ENCODE measurements around the gene MYOCOS. TPM values are rescaled to one million over a fixed set of nuclear protein-coding genes. Genes with fewer than 3 reads are reported as not detected.
A peak's percentile ranks its signal among the peaks of the same experiment; 100 is the strongest.
"Not testable (repeated sequence)": the region's sequence is repeated elsewhere in the genome, so short reads cannot be mapped to it uniquely, and the experiment has no call there.

Gene MYOCOS
- total and polyA plus RNA-seq, 4 donors: not detected

DNA sequence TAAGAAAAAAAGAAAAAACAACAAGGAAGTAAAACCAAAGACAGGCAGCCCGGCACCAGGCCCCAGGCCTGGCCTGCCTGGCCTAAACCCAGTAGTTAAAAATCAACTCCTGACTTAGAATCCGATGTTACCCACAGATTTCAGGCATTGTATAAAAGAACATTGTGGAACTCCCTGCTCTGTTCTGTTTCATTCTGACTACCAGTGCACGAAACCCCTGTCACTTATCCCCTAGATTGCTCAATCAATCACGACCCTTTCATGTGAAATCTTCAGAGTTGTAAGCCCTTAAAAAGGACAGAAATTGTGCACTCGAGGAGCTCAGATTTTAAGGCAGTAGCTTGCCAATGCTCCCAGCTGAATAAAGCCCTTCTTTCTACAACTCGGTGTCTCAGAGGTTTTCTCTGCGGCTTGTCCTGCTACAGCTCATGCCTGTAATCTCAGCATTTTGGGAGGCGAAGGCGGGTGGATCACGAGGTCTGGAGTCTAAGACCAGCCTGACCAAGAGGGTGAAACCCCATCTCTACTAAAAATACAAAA lies 15.6 kb upstream of the MYOCOS start:
- Histone ChIP-seq H3K9me3 (ENCODE audit: control insufficient read depth in 4 of 4, insufficient read depth in 3 of 4, low read length in 3 of 4) (no peaks in the 10 kb centered on the region), H3K36me3 (ENCODE audit: control insufficient read depth in 4 of 4, insufficient read depth in 4 of 4, low read length in 4 of 4) (no peaks in the 10 kb centered on the region), H3K27me3 (ENCODE audit: control insufficient read depth in 3 of 3, insufficient read depth in 3 of 3, low read length in 2 of 3) (no peaks in the 10 kb centered on the region), H3K27ac (ENCODE audit: low read depth in 1 of 2, low read length in 1 of 2) (no peak overlapping the region), H3K4me3 (no peak overlapping the region), H3K4me1 (ENCODE audit: control insufficient read depth in 5 of 5, insufficient read depth in 5 of 5, low read length in 5 of 5) (no peaks in the 10 kb centered on the region), H3K9ac (ENCODE audit: insufficient read depth in 1 of 2, low read length in 2 of 2) (no peak overlapping the region)
- no peak for ATAC-seq (ENCODE audit: insufficient read depth, low FRiP score)
- TF ChIP-seq, protein P1, sequence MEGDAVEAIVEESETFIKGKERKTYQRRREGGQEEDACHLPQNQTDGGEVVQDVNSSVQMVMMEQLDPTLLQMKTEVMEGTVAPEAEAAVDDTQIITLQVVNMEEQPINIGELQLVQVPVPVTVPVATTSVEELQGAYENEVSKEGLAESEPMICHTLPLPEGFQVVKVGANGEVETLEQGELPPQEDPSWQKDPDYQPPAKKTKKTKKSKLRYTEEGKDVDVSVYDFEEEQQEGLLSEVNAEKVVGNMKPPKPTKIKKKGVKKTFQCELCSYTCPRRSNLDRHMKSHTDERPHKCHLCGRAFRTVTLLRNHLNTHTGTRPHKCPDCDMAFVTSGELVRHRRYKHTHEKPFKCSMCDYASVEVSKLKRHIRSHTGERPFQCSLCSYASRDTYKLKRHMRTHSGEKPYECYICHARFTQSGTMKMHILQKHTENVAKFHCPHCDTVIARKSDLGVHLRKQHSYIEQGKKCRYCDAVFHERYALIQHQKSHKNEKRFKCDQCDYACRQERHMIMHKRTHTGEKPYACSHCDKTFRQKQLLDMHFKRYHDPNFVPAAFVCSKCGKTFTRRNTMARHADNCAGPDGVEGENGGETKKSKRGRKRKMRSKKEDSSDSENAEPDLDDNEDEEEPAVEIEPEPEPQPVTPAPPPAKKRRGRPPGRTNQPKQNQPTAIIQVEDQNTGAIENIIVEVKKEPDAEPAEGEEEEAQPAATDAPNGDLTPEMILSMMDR (IDR thresholded peaks at IDR 0.05; ENCODE audit: control extremely low read depth, extremely low read depth): no peak
- no peak for DNase-seq
- 79 to 80% methylated on average over 10 of the region's 10 CpGs for WGBS, 2 donors

DNA sequence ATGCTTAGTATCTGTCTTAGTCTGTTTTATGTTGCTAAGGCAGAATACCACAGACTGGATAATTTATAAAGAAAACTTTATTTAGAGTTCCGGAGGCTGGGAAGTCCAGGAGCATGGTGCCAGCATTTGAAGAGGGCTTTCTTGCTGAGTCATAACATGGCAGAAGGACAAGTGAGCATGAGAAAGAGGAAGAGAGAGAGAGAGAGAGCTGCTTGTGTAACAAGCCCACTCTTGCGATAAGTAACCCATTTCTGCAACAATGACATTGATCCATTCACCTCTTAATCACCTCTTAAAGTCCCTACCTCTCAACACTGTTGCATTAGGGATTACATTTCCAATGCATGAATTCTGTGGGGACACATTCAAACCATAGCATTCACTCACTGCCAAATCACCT lies 11.7 kb upstream of the MYOCOS start:
- Histone ChIP-seq H3K9ac (ENCODE audit: insufficient read depth in 1 of 2, low read length in 2 of 2) (no peak overlapping the region), H3K9me3 (ENCODE audit: control insufficient read depth in 4 of 4, insufficient read depth in 3 of 4, low read length in 3 of 4) (no peaks in the 10 kb centered on the region), H3K4me3 (no peak overlapping the region), H3K27ac (ENCODE audit: low read depth in 1 of 2, low read length in 1 of 2) (no peak overlapping the region), H3K27me3 (ENCODE audit: control insufficient read depth in 3 of 3, insufficient read depth in 3 of 3, low read length in 2 of 3) (no peaks in the 10 kb centered on the region), H3K4me1 (ENCODE audit: control insufficient read depth in 5 of 5, insufficient read depth in 5 of 5, low read length in 5 of 5) (peaks cover 0 to 2% (median 0%) of the 10 kb centered on the region in 5 donors), H3K36me3 (ENCODE audit: control insufficient read depth in 4 of 4, insufficient read depth in 4 of 4, low read length in 4 of 4) (no peaks in the 10 kb centered on the region)
- peak; percentile 24 for ATAC-seq (ENCODE audit: insufficient read depth, low FRiP score)
- DNase-seq: no peak
- TF ChIP-seq, protein P1 (IDR thresholded peaks at IDR 0.05; ENCODE audit: control extremely low read depth, extremely low read depth): no peak
- WGBS, 2 donors: 65 to 71% methylated on average over 2 of the region's 2 CpGs

DNA sequence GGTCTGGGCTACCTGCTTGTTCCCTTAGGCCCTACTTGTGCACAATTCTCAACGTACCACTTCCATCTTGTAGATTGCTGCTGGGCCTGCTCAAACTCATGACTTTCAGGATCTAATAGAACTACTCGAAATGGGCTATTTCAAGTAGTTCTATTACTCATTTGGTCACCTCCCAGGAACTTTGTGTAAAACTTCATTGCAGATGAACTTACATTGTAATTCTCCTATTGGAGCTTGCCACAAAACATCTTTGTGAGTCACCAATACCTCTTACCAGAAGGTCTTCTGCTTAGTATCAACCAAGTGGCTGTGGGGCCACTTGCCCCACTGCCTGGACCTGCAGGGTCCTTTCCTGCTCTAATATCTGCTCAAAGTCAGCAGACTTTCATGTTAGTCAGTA lies 10.7 kb upstream of the MYOCOS start:
- ATAC-seq (ENCODE audit: insufficient read depth, low FRiP score): no peak
- no peak overlapping the region for H3K4me3 ChIP-seq
- H3K9me3 ChIP-seq (ENCODE audit: control insufficient read depth in 4 of 4, insufficient read depth in 3 of 4, low read length in 3 of 4): no peaks in the 10 kb centered on the region
- H3K27me3 ChIP-seq (ENCODE audit: control insufficient read depth in 3 of 3, insufficient read depth in 3 of 3, low read length in 2 of 3): no peaks in the 10 kb centered on the region
- DNase-seq: no peak
- TF ChIP-seq, protein P1 (IDR thresholded peaks at IDR 0.05; ENCODE audit: control extremely low read depth, extremely low read depth): no peak
- no peaks in the 10 kb centered on the region for H3K36me3 ChIP-seq (ENCODE audit: control insufficient read depth in 4 of 4, insufficient read depth in 4 of 4, low read length in 4 of 4)
- 78 to 83% methylated on average over 2 of the region's 2 CpGs for WGBS, 2 donors
- H3K27ac ChIP-seq (ENCODE audit: low read depth in 1 of 2, low read length in 1 of 2): no peak overlapping the region
- H3K9ac ChIP-seq (ENCODE audit: insufficient read depth in 1 of 2, low read length in 2 of 2): no peak overlapping the region
- peaks cover 0 to 2% (median 0%) of the 10 kb centered on the region in 5 donors for H3K4me1 ChIP-seq (ENCODE audit: control insufficient read depth in 5 of 5, insufficient read depth in 5 of 5, low read length in 5 of 5)

DNA sequence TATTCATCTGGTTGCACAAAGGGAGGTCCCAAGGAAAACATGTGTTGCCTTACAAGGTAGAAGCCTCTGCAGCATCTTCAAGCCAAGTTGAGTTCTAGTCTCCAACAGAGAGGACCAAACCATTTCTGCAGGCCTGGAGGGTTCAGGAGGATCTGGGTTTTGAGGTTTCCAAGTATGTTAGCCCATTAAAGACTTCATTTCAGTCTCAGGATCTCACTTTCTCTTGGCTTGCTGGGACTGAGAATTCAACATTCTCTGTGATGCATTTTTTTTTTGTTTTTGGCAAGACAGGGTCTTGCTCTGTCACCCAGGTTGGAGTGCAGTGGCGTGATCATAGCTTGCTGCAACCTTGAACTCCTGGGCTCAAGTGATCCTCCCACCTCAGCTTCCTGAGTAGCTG lies 8.8 kb upstream of the MYOCOS start:
- DNase-seq (no peak), ATAC-seq (ENCODE audit: insufficient read depth, low FRiP score) (no peak)
- Histone ChIP-seq H3K4me3 (no peak overlapping the region), H3K9me3 (ENCODE audit: control insufficient read depth in 4 of 4, insufficient read depth in 3 of 4, low read length in 3 of 4) (no peaks in the 10 kb centered on the region), H3K27me3 (ENCODE audit: control insufficient read depth in 3 of 3, insufficient read depth in 3 of 3, low read length in 2 of 3) (no peaks in the 10 kb centered on the region), H3K9ac (ENCODE audit: insufficient read depth in 1 of 2, low read length in 2 of 2) (no peak overlapping the region), H3K36me3 (ENCODE audit: control insufficient read depth in 4 of 4, insufficient read depth in 4 of 4, low read length in 4 of 4) (no peaks in the 10 kb centered on the region), H3K4me1 (ENCODE audit: control insufficient read depth in 5 of 5, insufficient read depth in 5 of 5, low read length in 5 of 5) (peaks cover 0 to 2% (median 0%) of the 10 kb centered on the region in 5 donors), H3K27ac (ENCODE audit: low read depth in 1 of 2, low read length in 1 of 2) (no peak overlapping the region)
- TF ChIP-seq, protein P1 (IDR thresholded peaks at IDR 0.05; ENCODE audit: control extremely low read depth, extremely low read depth): no peak
- 96 to 100% methylated on average over 1 of the region's 1 CpG for WGBS, 2 donors

DNA sequence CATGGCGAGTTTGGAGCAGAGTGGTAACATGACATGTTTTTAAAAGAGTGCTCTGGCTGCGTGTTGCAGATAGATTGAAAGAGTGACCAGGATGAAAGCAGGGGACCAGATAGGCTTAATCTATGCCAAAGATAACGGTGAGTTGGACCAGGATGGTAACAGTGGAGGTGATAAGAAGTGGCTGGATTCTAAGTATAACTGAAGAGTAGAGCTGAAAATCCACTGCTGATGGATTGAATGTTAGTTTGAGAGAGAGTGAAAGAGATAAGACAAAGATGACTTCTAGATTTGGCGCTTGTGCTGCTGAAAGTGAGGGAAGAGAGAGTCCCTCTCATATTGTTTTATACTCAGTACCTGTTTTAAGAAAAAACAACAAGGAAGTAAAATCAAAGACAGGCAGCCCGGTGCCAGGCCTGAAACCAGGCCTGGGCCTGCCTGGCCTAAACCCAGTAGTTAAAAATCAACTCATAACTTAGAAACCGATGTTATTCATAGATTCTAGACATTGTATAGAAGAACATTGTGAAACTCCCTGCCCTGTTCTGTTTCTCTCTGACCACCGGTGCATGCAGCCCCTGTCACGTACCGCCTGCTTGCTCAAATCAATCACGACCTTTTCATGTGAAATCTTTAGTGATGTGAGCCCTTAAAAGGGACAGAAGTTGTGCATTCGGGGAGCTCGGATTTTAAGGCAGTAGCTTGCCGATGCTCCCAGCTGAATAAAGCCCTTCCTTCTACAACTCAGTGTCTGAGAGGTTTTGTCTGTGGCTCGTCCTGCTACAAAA lies 6.7 kb upstream of the MYOCOS start:
- ATAC-seq (ENCODE audit: insufficient read depth, low FRiP score); H3K9ac ChIP-seq (ENCODE audit: insufficient read depth in 1 of 2, low read length in 2 of 2); H3K27ac ChIP-seq (ENCODE audit: low read depth in 1 of 2, low read length in 1 of 2); H3K4me3 ChIP-seq; H3K27me3 ChIP-seq (ENCODE audit: control insufficient read depth in 3 of 3, insufficient read depth in 3 of 3, low read length in 2 of 3); DNase-seq; H3K36me3 ChIP-seq (ENCODE audit: control insufficient read depth in 4 of 4, insufficient read depth in 4 of 4, low read length in 4 of 4); H3K4me1 ChIP-seq (ENCODE audit: control insufficient read depth in 5 of 5, insufficient read depth in 5 of 5, low read length in 5 of 5); H3K9me3 ChIP-seq (ENCODE audit: control insufficient read depth in 4 of 4, insufficient read depth in 3 of 4, low read length in 3 of 4): not testable (repeated sequence)
- WGBS, 2 donors: 80 to 88% methylated on average over 14 of the region's 14 CpGs

All from lung (tissue), 12 donors.